ENCODE results near the gene NPHS1. TPM values are rescaled to one million over a fixed set of nuclear protein-coding genes. Genes with fewer than 3 reads are reported as not detected.
A peak's percentile ranks its signal among the peaks of the same experiment; 100 is the strongest.

The NPHS1 gene
- total and polyA plus RNA-seq, 4 experiments from 2014 or later: not detected

DNA sequence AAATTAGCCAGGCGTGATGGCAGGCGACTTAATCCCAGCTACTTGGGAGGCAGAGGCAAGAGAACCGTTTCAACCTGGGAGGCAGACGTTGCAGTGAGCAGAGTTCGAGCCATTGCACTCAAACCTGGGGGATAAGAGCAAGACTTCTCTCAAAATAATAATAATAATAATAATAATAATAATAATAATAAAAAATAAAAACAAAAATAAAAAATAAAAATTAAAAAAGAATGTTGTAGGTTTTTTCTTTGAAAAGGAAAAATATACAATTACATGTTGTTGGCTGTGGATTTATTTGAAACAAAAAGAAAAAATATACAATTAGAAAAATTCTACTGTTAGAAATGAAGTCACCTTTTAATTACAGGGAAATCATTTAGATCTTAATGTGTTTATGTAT lies 28.2 kb downstream of the NPHS1 start:
- no peaks in the 10 kb centered on the region for H3K4me1 Mint-ChIP-seq
- H3K27me3 Mint-ChIP-seq: peaks cover 15 to 20% of the 10 kb centered on the region in 2 donors
- no peak overlapping the region for H3K4me3 ChIP-seq (ENCODE audit: low read length in 2 of 2)
- ChIA-PET CTCF (ENCODE audit: partially characterized antibody) (no interaction called here), POLR2A (ENCODE audit: partially characterized antibody) (no interaction called here)
- H3K4me3 Mint-ChIP-seq: no peak overlapping the region
- intact Hi-C loops (cut with micrococcal nuclease): no loop called here
- H3K9me3 Mint-ChIP-seq: peaks cover 0 to 7% (median 2%) of the 10 kb centered on the region in 8 donors
- H3K36me3 Mint-ChIP-seq: no peaks in the 10 kb centered on the region
- H3K4me1 ChIP-seq (ENCODE audit: insufficient read depth, low read length): no peaks in the 10 kb centered on the region
- no peaks in the 10 kb centered on the region for H3K9me3 ChIP-seq (ENCODE audit: control insufficient read depth in 1 of 2, low read length in 2 of 2)
- peaks cover 4% of the 10 kb centered on the region for H3K27me3 ChIP-seq (ENCODE audit: insufficient read depth, low read length)
- H3K36me3 ChIP-seq (ENCODE audit: insufficient read depth, low read length): no peaks in the 10 kb centered on the region
- no peak for DNase-seq
- H3K27ac ChIP-seq (ENCODE audit: low read depth, low read length): no peak overlapping the region
- H3K27ac Mint-ChIP-seq: no peak overlapping the region

DNA sequence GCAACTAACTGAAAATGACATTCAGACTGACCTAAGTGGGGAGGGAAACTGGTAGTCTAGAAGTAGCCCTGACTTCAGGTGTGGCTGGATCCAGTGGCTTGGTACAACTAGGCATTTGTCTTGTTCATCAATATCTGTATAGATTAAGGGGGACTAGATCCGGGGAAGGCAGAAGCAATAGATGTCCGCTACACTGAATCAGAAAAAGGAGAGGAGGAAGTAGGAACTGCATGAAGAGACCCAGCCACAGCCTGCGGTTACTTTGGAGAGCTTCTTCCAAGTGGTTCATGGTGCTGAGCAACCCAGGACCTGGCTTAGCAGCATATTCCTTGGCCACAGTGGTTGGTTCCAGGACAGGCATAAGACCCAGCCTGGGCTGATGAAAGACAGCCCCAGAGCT lies 29.7 kb downstream of the NPHS1 start:
- Mint-ChIP-seq H3K4me3 (no peak overlapping the region), H3K27me3 (peaks cover 11 to 18% of the 10 kb centered on the region in 2 donors), H3K4me1 (peaks cover 0 to 1% (median 0%) of the 10 kb centered on the region in 4 donors), H3K27ac (no peak overlapping the region), H3K9me3 (peaks cover 0 to 2% (median 0%) of the 10 kb centered on the region in 8 donors), H3K36me3 (no peaks in the 10 kb centered on the region)
- no peaks in the 10 kb centered on the region for H3K9me3 ChIP-seq (ENCODE audit: control insufficient read depth in 1 of 2, low read length in 2 of 2)
- no peaks in the 10 kb centered on the region for H3K4me1 ChIP-seq (ENCODE audit: insufficient read depth, low read length)
- H3K27ac ChIP-seq (ENCODE audit: low read depth, low read length): no peak overlapping the region
- DNase-seq: no peak
- POLR2A ChIA-PET (ENCODE audit: partially characterized antibody): no interaction called here
- no peaks in the 10 kb centered on the region for H3K27me3 ChIP-seq (ENCODE audit: insufficient read depth, low read length)
- CTCF ChIA-PET (ENCODE audit: partially characterized antibody): no interaction called here
- intact Hi-C loops (cut with micrococcal nuclease): no loop called here
- H3K4me3 ChIP-seq (ENCODE audit: low read length in 2 of 2): no peak overlapping the region
- no peaks in the 10 kb centered on the region for H3K36me3 ChIP-seq (ENCODE audit: insufficient read depth, low read length)

DNA sequence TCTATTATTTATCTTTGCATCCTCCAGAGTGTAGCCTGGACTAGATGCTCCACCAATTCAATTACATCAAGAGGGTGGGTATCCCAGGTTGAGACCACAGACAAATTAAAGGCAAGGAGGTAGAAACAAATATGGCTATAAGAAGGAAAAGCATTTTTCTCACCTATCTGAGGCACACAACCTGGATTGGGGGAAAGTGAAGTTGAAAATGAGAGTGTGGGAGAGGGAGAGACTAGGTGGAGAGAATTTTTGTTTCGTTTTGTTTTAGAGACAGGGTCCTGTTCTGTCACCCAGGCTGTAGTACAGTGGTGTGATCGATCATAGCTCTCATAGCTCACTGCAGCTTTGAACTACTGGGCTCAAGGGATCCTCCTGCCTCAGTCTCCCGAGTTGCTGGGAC lies 33.9 kb downstream of the NPHS1 start:
- H3K27me3 Mint-ChIP-seq: peaks cover 17 to 19% of the 10 kb centered on the region in 2 donors
- intact Hi-C loops (cut with micrococcal nuclease): no loop called here
- no peak for DNase-seq
- peaks cover 0 to 3% (median 0%) of the 10 kb centered on the region in 8 donors for H3K9me3 Mint-ChIP-seq
- ChIA-PET CTCF (ENCODE audit: partially characterized antibody) (interaction anchor here (0.8 to 2.4 kb wide), 3 partner anchors 121 to 126 kb away, joined by 3 to 13 read pairs (median 7); no protein-coding TSS in a partner anchor), POLR2A (ENCODE audit: partially characterized antibody) (no interaction called here)
- Histone ChIP-seq H3K4me1 (ENCODE audit: insufficient read depth, low read length) (no peaks in the 10 kb centered on the region), H3K4me3 (ENCODE audit: low read length in 2 of 2) (no peak overlapping the region), H3K36me3 (ENCODE audit: insufficient read depth, low read length) (no peaks in the 10 kb centered on the region), H3K27ac (ENCODE audit: low read depth, low read length) (no peak overlapping the region), H3K9me3 (ENCODE audit: control insufficient read depth in 1 of 2, low read length in 2 of 2) (no peaks in the 10 kb centered on the region), H3K27me3 (ENCODE audit: insufficient read depth, low read length) (no peaks in the 10 kb centered on the region)
- H3K36me3 Mint-ChIP-seq: no peaks in the 10 kb centered on the region
- H3K27ac Mint-ChIP-seq: no peak overlapping the region
- peaks cover 0 to 1% (median 0%) of the 10 kb centered on the region in 4 donors for H3K4me1 Mint-ChIP-seq
- H3K4me3 Mint-ChIP-seq: no peak overlapping the region

DNA sequence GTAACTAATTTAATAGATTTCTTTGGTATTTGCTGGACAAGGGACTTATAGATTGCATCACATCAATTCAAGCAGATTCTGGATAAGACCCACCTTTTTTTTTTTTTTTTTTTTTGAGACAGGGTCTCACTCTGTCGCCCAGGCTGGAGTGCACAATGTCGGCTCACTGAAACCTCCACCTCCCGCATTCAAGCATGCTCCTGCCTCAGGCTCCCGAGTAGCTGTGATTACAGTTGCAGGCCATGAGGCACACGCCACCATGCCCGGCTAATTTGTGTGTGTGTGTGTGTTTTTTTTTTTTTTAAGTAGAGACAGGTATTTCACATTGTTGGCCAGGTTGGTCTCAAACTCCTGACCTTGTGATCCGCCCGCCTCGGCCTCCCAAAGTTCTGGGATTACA lies 35.5 kb downstream of the NPHS1 start:
- intact Hi-C loops (cut with micrococcal nuclease): no loop called here
- H3K4me1 Mint-ChIP-seq: peaks cover 0 to 1% (median 0%) of the 10 kb centered on the region in 4 donors
- no peaks in the 10 kb centered on the region for H3K27me3 ChIP-seq (ENCODE audit: insufficient read depth, low read length)
- no peaks in the 10 kb centered on the region for H3K36me3 Mint-ChIP-seq
- POLR2A ChIA-PET (ENCODE audit: partially characterized antibody): no interaction called here
- H3K9me3 ChIP-seq (ENCODE audit: control insufficient read depth in 1 of 2, low read length in 2 of 2): no peaks in the 10 kb centered on the region
- H3K4me3 ChIP-seq (ENCODE audit: low read length in 2 of 2): no peak overlapping the region
- H3K4me1 ChIP-seq (ENCODE audit: insufficient read depth, low read length): no peaks in the 10 kb centered on the region
- H3K27me3 Mint-ChIP-seq: peaks cover 14 to 17% of the 10 kb centered on the region in 2 donors
- peaks cover 0 to 4% (median 0%) of the 10 kb centered on the region in 8 donors for H3K9me3 Mint-ChIP-seq
- CTCF ChIA-PET (ENCODE audit: partially characterized antibody): no interaction called here
- H3K27ac ChIP-seq (ENCODE audit: low read depth, low read length): no peak overlapping the region
- H3K36me3 ChIP-seq (ENCODE audit: insufficient read depth, low read length): no peaks in the 10 kb centered on the region
- no peak overlapping the region for H3K27ac Mint-ChIP-seq
- H3K4me3 Mint-ChIP-seq: no peak overlapping the region
- no peak for DNase-seq

DNA sequence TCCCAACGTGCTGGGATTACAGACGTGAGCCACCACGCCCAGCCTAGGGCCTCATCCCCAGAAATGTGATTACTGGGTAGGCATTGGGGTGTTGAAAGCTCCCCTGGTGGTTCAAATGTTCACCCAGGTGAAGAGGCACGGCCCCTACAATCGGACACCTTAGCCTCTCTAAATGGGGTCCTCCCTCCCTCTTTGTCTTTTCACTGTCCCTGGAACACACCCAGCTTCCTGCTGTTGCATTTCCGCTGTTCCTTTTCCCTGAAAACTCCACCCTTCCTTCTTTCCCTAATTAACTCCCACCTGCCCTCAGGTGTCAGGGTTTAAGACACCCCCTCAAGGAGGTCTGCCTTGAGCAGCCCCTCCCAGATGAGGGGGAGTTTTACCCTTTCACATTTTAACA lies 36.0 kb downstream of the NPHS1 start:
- Mint-ChIP-seq H3K27ac (no peak overlapping the region), H3K27me3 (peaks cover 17% of the 10 kb centered on the region in 2 donors), H3K9me3 (peaks cover 0 to 4% (median 0%) of the 10 kb centered on the region in 8 donors), H3K4me1 (peaks cover 0 to 1% (median 0%) of the 10 kb centered on the region in 4 donors), H3K36me3 (no peaks in the 10 kb centered on the region), H3K4me3 (no peak overlapping the region)
- Histone ChIP-seq H3K4me3 (ENCODE audit: low read length in 2 of 2) (no peak overlapping the region), H3K4me1 (ENCODE audit: insufficient read depth, low read length) (no peaks in the 10 kb centered on the region), H3K9me3 (ENCODE audit: control insufficient read depth in 1 of 2, low read length in 2 of 2) (no peaks in the 10 kb centered on the region), H3K27me3 (ENCODE audit: insufficient read depth, low read length) (no peaks in the 10 kb centered on the region), H3K36me3 (ENCODE audit: insufficient read depth, low read length) (no peaks in the 10 kb centered on the region), H3K27ac (ENCODE audit: low read depth, low read length) (no peak overlapping the region)
- no peak for DNase-seq
- CTCF ChIA-PET (ENCODE audit: partially characterized antibody): no interaction called here
- intact Hi-C loops (cut with micrococcal nuclease): no loop called here
- POLR2A ChIA-PET (ENCODE audit: partially characterized antibody): no interaction called here

DNA sequence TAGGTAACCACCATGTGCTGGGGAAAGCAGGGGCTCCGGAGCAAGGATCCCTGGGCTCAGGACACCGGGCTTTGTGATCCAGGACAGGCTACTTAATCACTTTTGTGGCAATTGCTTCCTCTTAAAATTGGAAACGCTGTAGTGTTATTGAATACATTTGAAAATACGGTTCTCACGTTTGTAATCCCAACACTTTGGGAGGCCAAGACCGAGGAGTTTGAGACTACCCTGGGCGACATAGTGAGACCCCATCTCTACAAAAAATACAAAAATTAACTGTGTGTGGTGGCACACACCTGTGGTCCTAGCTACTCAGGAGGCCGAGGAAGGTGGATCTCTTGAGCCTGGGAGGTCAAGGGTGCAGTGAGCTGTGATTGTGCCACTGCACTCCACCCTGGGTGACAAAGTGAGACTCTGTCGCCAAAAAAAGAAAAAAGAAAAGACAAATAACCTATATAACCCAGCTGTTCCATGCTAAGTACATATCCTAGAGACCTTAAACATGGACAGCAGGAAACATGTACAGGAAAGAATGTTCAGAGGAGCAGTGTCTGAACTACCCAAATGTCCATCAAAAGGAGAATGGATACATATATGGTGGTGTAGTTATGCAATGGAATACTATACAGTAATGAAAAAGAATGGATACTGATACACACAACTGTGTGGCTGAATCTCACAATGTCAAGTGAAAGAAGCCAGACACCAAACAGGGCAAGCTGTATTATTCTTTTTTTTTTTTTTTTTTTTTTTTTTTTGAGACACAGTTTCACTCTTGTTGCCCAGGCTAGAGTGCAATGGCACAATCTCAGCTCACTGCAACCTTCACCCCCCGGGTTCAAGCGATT lies 39.0 kb downstream of the NPHS1 start:
- peaks cover 0 to under 1% (median 0%) of the 10 kb centered on the region in 4 donors for H3K4me1 Mint-ChIP-seq
- Histone ChIP-seq H3K9me3 (ENCODE audit: control insufficient read depth in 1 of 2, low read length in 2 of 2) (no peaks in the 10 kb centered on the region), H3K36me3 (ENCODE audit: insufficient read depth, low read length) (no peaks in the 10 kb centered on the region), H3K27ac (ENCODE audit: low read depth, low read length) (no peak overlapping the region), H3K27me3 (ENCODE audit: insufficient read depth, low read length) (no peaks in the 10 kb centered on the region), H3K4me1 (ENCODE audit: insufficient read depth, low read length) (no peaks in the 10 kb centered on the region), H3K4me3 (ENCODE audit: low read length in 2 of 2) (no peak overlapping the region)
- intact Hi-C loops (cut with micrococcal nuclease): no loop called here
- CTCF ChIA-PET (ENCODE audit: partially characterized antibody): interaction anchor here (0.7 kb wide), 1 partner anchor 316 kb away, joined by 3 read pairs; no protein-coding TSS in a partner anchor
- H3K27me3 Mint-ChIP-seq: peaks cover 16% of the 10 kb centered on the region in 2 donors
- peak overlapping the region in 1 of 7 donors; percentile 35 for H3K27ac Mint-ChIP-seq
- H3K4me3 Mint-ChIP-seq: no peak overlapping the region
- H3K9me3 Mint-ChIP-seq: peaks cover 0 to 6% (median 0%) of the 10 kb centered on the region in 8 donors
- H3K36me3 Mint-ChIP-seq: no peaks in the 10 kb centered on the region
- POLR2A ChIA-PET (ENCODE audit: partially characterized antibody): no interaction called here
- no peak for DNase-seq

DNA sequence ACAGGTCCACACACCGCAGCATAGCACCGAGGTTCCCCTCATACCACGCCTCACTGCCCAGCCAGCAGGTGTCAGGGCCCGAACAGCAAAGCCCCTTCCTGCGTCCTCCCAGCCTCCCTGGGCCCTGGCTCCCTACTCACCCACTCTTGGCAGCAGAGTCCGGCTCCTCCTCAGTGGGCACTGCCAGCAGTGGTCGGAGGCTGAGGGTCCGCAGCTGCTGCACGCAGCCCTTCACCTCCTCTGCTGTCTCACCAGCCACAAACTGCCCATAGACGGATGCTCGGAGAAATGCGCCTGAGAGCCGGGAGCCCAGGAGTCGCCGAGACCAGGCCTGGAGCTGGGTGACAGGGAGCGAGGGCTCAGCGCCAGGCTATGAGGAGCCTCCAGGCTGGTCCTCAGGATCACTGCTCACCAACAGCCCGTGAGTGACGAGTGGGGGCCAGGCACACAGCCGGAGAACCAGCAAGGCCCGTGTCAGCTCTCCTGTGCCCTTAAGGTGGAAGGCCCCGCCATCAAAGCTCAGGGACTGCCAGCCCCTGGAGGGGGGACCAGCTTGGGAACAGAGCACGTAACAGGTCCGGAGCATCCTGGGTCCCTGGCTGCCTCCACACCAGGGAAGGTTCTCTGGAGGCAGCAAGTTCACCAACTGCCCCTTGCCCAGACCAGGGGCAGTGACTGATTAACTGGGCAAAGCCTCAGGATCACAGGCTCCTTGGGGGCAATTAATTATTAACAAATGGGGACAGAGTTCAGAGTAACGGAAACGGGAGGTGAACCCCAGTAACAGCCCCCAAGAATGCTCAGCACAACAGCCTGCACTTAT lies 39.9 kb downstream of the NPHS1 start, which contains the start of gene PRODH2:
Gene PRODH2, minus strand, starts transcription at position 626 of the 823 bp plus-strand sequence. Its CDS starts 40 bp downstream, at position 586.
- intact Hi-C loops (cut with micrococcal nuclease): no loop called here

More for the DNA sequence above, 39.9 kb downstream of the NPHS1 start, which contains the start of gene PRODH2:
- H3K9me3 ChIP-seq (ENCODE audit: control insufficient read depth in 1 of 2, low read length in 2 of 2): no peaks in the 10 kb centered on the region
- DNase-seq: no peak
- H3K27me3 Mint-ChIP-seq: peaks cover 14% of the 10 kb centered on the region in 2 donors
- H3K36me3 ChIP-seq (ENCODE audit: insufficient read depth, low read length): no peaks in the 10 kb centered on the region
- no peak within 1 kb of the TSS for H3K4me3 Mint-ChIP-seq
- peaks cover 0 to 6% (median 0%) of the 10 kb centered on the region in 8 donors for H3K9me3 Mint-ChIP-seq
- no peaks in the 10 kb centered on the region for H3K4me1 ChIP-seq (ENCODE audit: insufficient read depth, low read length)
- H3K4me1 Mint-ChIP-seq: no peaks in the 10 kb centered on the region
- H3K36me3 Mint-ChIP-seq: no peaks in the 10 kb centered on the region
- POLR2A ChIA-PET (ENCODE audit: partially characterized antibody): no interaction called here
- CTCF ChIA-PET (ENCODE audit: partially characterized antibody): no interaction called here
- no peak within 1 kb of the TSS for H3K27ac ChIP-seq (ENCODE audit: low read depth, low read length)
- H3K27ac Mint-ChIP-seq: peak within 1 kb of the TSS in 1 of 7 donors; percentile 35
- no peaks in the 10 kb centered on the region for H3K27me3 ChIP-seq (ENCODE audit: insufficient read depth, low read length)
- H3K4me3 ChIP-seq (ENCODE audit: low read length in 2 of 2): no peak within 1 kb of the TSS

Measured in CD4-positive, alpha-beta memory T cell (primary cell).